Mammary epithelial cell (primary cell): ENCODE measurements around the gene FES.

Experiments used
- EZH2 ChIP-seq: IDR thresholded peaks from 2 replicates; pipeline ENCODE4 v1.6.1; 2012; ENCODE audit warnings: low read length, inconsistent platforms, borderline replicate concordance
- TF ChIP-seq, protein P1 (sequence below), 2 donors: IDR thresholded peaks in 1 of 2; conservative IDR thresholded peaks in 1 of 2; 2 replicates each; pipeline ENCODE4 v1.5.1; 2011 to 2012; ENCODE audit warnings: inconsistent platforms in 2 of 2, low read length in 2 of 2, mild to moderate bottlenecking in 2 of 2, control low read depth in 1 of 2, low read depth in 1 of 2; ENCODE audit not compliant: insufficient read depth in 1 of 2; ENCODE audit errors: extremely low read depth in 1 of 2

DNA sequence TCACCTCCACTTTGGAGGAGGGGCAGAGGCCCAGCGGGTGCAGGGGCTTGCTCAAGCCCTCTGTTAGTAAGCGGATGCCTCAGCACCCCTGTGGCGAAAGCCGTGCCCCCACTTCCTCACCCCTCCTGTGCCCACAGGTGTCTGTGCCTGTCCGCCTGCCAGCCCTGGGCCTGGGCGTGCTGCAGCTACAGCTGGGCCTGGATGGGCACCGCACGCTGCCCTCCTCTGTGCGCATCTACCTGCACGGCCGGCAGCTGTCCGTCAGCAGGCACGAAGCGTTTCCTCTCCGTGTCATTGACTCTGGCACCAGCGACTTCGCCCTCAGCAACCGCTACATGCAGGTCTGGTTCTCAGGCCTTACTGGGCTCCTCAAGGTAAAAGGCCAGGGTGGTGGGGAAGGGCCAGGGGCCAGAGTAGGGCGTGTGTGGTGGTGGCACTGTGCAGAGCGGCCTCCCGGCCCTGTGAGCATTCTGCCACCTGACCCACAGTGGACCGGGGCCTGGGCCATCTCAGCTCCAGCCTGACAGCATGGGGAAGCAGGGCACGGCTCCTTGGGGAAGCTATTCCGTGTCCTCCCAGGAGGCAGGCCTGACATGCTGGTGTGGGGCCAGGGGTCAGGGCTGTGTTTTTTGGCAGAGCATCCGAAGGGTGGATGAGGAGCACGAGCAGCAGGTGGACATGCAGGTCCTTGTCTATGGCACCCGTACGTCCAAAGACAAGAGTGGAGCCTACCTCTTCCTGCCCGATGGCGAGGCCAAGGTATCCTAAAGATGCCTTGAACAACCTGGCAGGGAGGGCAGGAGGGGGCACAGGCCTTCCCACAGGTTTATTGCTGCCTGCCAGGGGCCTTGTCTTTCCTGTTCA, 27.8 kb downstream of the FES start:
- TF ChIP-seq, protein P1, sequence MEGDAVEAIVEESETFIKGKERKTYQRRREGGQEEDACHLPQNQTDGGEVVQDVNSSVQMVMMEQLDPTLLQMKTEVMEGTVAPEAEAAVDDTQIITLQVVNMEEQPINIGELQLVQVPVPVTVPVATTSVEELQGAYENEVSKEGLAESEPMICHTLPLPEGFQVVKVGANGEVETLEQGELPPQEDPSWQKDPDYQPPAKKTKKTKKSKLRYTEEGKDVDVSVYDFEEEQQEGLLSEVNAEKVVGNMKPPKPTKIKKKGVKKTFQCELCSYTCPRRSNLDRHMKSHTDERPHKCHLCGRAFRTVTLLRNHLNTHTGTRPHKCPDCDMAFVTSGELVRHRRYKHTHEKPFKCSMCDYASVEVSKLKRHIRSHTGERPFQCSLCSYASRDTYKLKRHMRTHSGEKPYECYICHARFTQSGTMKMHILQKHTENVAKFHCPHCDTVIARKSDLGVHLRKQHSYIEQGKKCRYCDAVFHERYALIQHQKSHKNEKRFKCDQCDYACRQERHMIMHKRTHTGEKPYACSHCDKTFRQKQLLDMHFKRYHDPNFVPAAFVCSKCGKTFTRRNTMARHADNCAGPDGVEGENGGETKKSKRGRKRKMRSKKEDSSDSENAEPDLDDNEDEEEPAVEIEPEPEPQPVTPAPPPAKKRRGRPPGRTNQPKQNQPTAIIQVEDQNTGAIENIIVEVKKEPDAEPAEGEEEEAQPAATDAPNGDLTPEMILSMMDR (conservative IDR thresholded peaks at IDR 0.05 in 1 of 2, IDR thresholded peaks at IDR 0.05 in 1 of 2; ENCODE audit: extremely low read depth in 1 of 2, insufficient read depth in 1 of 2, low read depth in 1 of 2, low read length in 2 of 2): no peak
- no peak for TF ChIP-seq EZH2
